ENCODE measurements around the gene WNT16. TPM values are rescaled to one million over a fixed set of nuclear protein-coding genes. Genes with fewer than 3 reads are reported as not detected.

The WNT16 gene
- total RNA-seq, 2 experiments from 2014 or later: not detected

Other genes starting within 250 kb of the WNT16 start
- 10 to 100 TPM; 50.3 to 96.0 TPM for gene FAM3C, start 67.3 kb downstream of the WNT16 start, total RNA-seq